ENCODE measurements around the gene GYS2.

Gene GYS2

DNA sequence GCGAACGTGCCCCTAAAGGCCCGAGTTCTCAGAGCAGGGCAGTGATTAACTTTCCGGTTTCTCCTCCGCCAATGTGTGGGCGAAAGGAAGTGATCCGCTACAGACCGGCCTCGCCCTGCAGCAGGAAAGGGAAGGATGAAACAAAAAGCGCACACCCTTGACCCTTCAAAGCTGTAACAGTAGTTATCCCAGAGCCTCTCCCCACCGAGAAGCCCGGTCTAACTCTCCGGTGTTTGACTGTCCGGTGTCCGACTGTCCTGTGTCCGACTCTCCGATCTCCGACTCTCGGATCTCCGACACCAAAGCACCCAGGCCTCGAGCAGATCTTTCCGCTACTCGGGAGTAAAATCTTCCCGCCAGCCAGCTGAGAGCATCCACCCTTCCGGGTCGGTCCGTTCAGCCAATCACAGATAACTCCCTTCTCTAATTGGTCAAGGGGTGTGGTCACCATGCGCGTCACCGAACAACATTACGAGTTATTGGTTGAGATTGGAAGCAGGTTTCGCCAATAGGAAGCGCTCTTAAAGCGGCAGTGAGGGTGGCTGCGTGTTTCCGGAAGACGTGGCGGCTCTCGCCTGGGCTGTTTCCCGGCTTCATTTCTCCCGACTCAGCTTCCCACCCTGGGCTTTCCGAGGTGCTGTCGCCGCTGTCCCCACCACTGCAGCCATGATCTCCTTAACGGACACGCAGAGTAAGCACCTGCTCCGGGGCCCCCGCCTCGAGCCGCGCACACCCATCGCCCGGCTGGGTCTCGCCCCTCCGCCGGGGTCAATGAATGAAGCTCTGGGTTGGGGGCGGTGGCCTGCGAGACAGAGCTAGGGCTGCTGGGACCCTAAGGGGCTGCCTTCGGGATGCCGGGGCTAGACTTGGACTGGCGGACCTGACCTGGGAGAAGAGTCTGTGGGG, 103.1 kb downstream of the GYS2 start, which contains the start of the genes GOLT1B and RECQL:
Gene GOLT1B, plus strand, starts transcription at position 532 of the 906 bp plus-strand sequence. Its CDS starts 135 bp downstream, at position 667.
Gene RECQL, minus strand, starts transcription at position 378 of the 906 bp plus-strand sequence. CDS start 2,065 bp downstream, outside the sequence.
- peak; percentile 94 for DNase-seq

DNA sequence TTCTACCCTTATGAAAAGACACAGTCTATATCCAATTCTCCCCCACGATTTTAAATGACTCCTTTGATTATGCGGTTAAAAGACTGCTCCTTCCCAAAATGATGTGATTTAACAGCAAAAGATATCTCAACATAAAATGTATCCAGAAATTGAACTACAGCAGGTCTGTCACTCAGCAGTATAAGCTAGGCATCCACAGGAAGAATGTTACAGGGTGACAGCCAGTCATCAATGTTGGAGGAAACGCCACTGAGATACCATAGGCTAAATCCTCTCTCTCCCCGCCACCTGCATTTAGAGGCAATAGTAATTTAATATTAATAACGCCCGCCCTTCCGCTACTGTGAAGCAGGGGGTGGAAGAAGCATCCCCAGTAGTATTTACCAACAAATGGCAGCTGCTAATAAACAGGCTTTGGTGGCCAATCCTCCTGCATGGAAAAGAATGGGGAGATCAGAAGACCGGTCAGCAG, 103.8 kb downstream of the GYS2 start:
- no peak for DNase-seq

DNA sequence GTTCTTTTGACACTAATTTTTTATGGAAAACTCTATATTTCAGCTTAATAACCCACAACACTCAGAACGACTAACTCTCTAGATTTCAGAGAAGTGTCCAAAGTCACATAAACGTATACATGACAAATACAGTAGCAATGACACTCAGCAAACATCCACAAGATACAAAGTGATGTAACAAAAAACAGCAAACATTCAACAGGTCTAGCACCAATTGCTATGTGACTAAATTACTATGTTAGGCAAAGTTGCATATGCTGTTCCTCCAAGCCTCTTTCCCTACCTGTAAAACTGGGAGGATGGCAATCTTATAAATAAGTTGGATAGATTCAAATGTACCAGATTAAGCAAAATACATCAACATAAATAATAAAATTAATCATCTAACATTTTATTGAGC, 104.9 kb downstream of the GYS2 start:
- DNase-seq = no peak

Measured in NCI-H748 treated with DMSO at 0.1 percent for 48 hours (cell line).